RWPE2 (cell line): Measurements from ENCODE around the gene DNAJB1.

Source experiments
- ATAC-seq: fragments of 200-7000 bp; cut with Tn5 transposase; 3 replicates; pipeline ENCODE4 v1.9.1; 2021; ENCODE audit warnings: low read depth
- DNase-seq: peaks from one replicate; pipeline ENCODE4 v3.0.0-alpha.2; 2020; ENCODE audit warnings: low spot score
- H3K27ac ChIP-seq: fragments of 450-650 bp; 2 replicates; pipeline ENCODE4 v1.5.1; 2017; ENCODE audit warnings: mild to moderate bottlenecking; ENCODE audit not compliant: poor library complexity, severe bottlenecking
- H3K27me3 ChIP-seq: fragments of 250-450 bp; sonication (Bioruptor Pico); 2 replicates; pipeline ENCODE4 v1.5.1; 2021; ENCODE audit warnings: mild to moderate bottlenecking, moderate library complexity; ENCODE audit not compliant: insufficient read depth, poor library complexity, severe bottlenecking
- H3K36me3 ChIP-seq: fragments of 250-450 bp; sonication (Bioruptor Pico); 2 replicates; pipeline ENCODE4 v1.5.1; 2020; ENCODE audit warnings: low read depth, mild to moderate bottlenecking, moderate library complexity
- H3K4me1 ChIP-seq: fragments of 250-450 bp; sonication (Bioruptor Pico); 2 replicates; pipeline ENCODE4 v1.5.1; 2021; ENCODE audit warnings: mild to moderate bottlenecking, moderate library complexity; ENCODE audit not compliant: insufficient read depth, poor library complexity, severe bottlenecking
- H3K4me3 ChIP-seq: fragments of 250-450 bp; sonication (Bioruptor Pico); 2 replicates; pipeline ENCODE4 v1.5.1; 2021; ENCODE audit warnings: mild to moderate bottlenecking, moderate library complexity; ENCODE audit not compliant: severe bottlenecking
- H3K9me3 ChIP-seq: fragments of 250-450 bp; sonication (Bioruptor Pico); 2 replicates; pipeline ENCODE4 v1.5.1; 2021; ENCODE audit warnings: mild to moderate bottlenecking, moderate library complexity; ENCODE audit not compliant: severe bottlenecking
- TF ChIP-seq, protein P1 (sequence below): fragments of 450-650 bp; IDR thresholded peaks from one replicate; pipeline ENCODE4 v1.5.1; 2017; ENCODE audit warnings: mild to moderate bottlenecking, moderate library complexity; ENCODE audit not compliant: poor library complexity, severe bottlenecking

DNAJB1 gene

DNA sequence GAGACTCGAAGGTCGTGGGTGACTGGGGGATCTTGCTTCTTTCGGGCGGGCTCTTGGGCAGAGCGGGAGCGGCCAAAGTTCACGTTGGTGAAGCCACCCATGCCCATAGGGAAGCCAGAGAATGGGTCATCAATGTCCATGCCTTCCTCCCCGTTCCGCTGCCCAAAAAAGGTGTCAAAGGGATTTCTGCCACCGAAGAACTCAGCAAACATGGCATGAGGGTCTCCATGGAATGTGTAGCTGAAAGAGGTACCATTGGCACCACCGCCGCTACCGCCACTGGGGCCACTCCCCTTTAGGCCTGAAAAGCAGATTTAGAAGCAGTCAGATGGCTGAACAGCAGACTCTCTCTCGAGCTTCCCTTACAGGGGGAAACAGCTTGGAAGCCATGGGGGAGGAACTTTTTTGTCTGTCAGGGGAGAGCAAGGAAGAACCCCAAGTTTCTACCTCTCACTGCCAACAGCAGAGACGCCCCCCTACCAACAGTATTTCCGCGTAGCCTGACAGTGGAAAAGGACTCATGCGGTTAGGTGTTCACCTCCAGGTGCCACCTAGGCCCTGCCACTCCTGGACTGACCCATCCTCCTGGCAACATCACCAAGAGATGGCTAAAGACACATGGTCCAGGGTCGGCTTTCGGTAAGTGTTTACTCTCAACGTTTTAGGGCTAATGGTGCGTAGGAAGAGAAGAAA lies 1.3 kb downstream of the DNAJB1 start:
- no peak for DNase-seq
- Histone ChIP-seq H3K36me3 (peaks cover 35% of the 10 kb centered on the region), H3K27ac (peak overlapping the region; percentile 98), H3K9me3 (no peaks in the 10 kb centered on the region), H3K4me1 (peaks cover 18% of the 10 kb centered on the region), H3K4me3 (peak overlapping the region; percentile 80), H3K27me3 (no peaks in the 10 kb centered on the region)
- TF ChIP-seq, protein P1, sequence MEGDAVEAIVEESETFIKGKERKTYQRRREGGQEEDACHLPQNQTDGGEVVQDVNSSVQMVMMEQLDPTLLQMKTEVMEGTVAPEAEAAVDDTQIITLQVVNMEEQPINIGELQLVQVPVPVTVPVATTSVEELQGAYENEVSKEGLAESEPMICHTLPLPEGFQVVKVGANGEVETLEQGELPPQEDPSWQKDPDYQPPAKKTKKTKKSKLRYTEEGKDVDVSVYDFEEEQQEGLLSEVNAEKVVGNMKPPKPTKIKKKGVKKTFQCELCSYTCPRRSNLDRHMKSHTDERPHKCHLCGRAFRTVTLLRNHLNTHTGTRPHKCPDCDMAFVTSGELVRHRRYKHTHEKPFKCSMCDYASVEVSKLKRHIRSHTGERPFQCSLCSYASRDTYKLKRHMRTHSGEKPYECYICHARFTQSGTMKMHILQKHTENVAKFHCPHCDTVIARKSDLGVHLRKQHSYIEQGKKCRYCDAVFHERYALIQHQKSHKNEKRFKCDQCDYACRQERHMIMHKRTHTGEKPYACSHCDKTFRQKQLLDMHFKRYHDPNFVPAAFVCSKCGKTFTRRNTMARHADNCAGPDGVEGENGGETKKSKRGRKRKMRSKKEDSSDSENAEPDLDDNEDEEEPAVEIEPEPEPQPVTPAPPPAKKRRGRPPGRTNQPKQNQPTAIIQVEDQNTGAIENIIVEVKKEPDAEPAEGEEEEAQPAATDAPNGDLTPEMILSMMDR = no peak
- no peak for ATAC-seq

DNA sequence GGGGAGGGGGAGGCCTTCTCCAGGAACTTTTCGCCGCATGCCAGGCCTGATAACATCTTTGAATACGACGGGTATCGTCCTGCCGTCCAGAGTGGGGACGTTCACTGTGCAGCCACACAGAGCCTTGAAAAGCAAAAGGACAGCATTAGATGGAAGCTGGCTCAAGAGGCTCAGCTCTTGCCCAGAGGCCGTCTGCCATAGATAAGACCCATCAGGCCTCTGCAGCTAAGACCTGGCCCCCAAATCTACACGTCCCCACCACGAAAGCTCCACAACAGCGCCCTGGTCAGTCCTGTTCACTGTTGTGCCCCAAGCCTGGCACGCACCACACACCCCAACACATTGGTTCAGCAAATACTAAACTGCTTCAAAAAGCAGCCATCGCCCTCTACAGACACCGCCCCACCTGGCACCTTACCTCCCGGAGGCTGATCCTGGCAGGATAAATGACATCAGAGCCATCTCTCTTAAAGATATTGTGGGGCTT lies 2.1 kb downstream of the DNAJB1 start:
- no peaks in the 10 kb centered on the region for H3K9me3 ChIP-seq
- H3K4me3 ChIP-seq = peak overlapping the region; percentile 80
- TF ChIP-seq, protein P1 = peak; percentile 44
- H3K27ac ChIP-seq = peak overlapping the region; percentile 98
- H3K4me1 ChIP-seq = peaks cover 22% of the 10 kb centered on the region
- no peak for ATAC-seq
- no peak for DNase-seq
- no peaks in the 10 kb centered on the region for H3K27me3 ChIP-seq
- peaks cover 35% of the 10 kb centered on the region for H3K36me3 ChIP-seq

DNA sequence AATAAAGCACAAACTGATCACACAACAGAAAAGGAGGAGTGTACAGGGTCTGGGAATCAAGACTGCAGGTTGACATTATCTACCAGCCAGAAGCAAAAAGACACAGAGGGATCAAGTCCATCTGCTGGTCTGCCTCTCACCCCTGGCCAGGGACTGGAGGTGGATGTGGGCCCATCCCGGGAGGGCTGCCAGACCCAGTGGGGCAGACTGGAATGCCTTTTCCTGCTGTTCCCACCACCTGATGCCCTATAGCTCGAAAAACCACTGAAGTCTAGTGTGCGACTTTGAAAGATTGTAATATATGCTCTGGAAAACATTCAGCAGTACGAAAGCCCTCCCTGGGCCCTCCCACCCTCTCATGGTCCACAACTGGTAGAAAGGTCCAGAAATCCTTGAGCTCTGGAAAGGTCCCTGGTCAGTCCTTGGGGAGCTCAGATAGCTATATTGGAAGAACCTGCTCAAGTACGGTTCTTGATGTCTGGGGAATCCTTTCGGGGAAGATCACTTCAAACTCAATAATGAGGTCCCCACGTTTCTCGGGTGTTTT lies 2.6 kb downstream of the DNAJB1 start:
- TF ChIP-seq, protein P1 = no peak
- ATAC-seq (no peak), DNase-seq (no peak)
- H3K27ac ChIP-seq = peak overlapping the region; percentile 98
- H3K36me3 ChIP-seq = peaks cover 35% of the 10 kb centered on the region
- H3K4me3 ChIP-seq = peak overlapping the region; percentile 80
- peaks cover 24% of the 10 kb centered on the region for H3K4me1 ChIP-seq
- no peaks in the 10 kb centered on the region for H3K27me3 ChIP-seq
- no peaks in the 10 kb centered on the region for H3K9me3 ChIP-seq

DNA sequence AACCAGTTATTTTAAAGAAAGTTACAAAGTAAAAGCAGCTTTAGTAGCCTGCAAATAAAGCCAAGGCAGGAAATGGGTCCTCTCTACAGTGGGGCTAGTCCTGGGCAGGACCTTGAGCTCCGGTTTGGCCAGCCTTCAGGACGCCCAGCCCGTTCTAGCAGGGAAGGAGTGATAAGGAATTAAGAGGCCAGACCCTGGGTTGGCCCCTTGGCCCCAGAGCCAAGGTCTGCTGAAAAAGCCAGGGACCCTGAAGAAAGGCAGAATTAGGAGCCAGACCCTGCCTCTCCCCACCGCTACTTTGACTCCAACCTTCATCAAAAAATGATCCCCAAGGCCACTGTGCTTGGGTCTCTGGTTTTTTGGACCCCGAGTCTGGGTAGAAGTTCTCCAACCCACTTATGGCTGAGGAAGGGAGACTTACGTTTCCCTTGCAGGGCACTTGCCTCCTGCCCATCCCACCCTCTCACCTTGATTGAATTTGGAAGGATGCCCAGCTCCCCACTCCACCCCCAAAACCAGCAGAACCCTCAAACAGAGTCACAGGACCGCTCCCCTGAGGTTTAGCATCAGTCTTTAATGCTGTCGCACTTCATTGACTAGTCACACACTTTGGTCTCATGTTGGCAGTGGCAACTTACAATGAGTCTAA lies 3.9 kb downstream of the DNAJB1 start:
- Histone ChIP-seq H3K9me3 (no peaks in the 10 kb centered on the region), H3K4me3 (no peak overlapping the region), H3K4me1 (peaks cover 17% of the 10 kb centered on the region), H3K27me3 (no peaks in the 10 kb centered on the region), H3K27ac (peak overlapping the region; percentile 98), H3K36me3 (peaks cover 35% of the 10 kb centered on the region)
- DNase-seq (no peak), ATAC-seq (no peak)
- TF ChIP-seq, protein P1 = no peak
